Esophagus mucosa (tissue), 1 donor: ENCODE data around the gene GPR146. TPM values are rescaled to one million over a fixed set of nuclear protein-coding genes. Genes with fewer than 3 reads are reported as not detected.
"Not testable (repeated sequence)": the region's sequence is repeated elsewhere in the genome, so short reads cannot be mapped to it uniquely, and the experiment has no call there.

ENCODE experiments used
- ATAC-seq: fragments of 200-7000 bp; cut with Tn5 transposase; one replicate; pipeline ENCODE4 v1.9.1; 2020
- total RNA-seq: library from RNA; stranded (reverse); gene quantifications from one replicate; pipeline ENCODE4 v1.2.4, GENCODE V29; 2023
- donor health status: DM: yes; HTN: yes; CAD: no.

The GPR146 gene, protein sequence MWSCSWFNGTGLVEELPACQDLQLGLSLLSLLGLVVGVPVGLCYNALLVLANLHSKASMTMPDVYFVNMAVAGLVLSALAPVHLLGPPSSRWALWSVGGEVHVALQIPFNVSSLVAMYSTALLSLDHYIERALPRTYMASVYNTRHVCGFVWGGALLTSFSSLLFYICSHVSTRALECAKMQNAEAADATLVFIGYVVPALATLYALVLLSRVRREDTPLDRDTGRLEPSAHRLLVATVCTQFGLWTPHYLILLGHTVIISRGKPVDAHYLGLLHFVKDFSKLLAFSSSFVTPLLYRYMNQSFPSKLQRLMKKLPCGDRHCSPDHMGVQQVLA
- 2.3 TPM for total RNA-seq

DNA sequence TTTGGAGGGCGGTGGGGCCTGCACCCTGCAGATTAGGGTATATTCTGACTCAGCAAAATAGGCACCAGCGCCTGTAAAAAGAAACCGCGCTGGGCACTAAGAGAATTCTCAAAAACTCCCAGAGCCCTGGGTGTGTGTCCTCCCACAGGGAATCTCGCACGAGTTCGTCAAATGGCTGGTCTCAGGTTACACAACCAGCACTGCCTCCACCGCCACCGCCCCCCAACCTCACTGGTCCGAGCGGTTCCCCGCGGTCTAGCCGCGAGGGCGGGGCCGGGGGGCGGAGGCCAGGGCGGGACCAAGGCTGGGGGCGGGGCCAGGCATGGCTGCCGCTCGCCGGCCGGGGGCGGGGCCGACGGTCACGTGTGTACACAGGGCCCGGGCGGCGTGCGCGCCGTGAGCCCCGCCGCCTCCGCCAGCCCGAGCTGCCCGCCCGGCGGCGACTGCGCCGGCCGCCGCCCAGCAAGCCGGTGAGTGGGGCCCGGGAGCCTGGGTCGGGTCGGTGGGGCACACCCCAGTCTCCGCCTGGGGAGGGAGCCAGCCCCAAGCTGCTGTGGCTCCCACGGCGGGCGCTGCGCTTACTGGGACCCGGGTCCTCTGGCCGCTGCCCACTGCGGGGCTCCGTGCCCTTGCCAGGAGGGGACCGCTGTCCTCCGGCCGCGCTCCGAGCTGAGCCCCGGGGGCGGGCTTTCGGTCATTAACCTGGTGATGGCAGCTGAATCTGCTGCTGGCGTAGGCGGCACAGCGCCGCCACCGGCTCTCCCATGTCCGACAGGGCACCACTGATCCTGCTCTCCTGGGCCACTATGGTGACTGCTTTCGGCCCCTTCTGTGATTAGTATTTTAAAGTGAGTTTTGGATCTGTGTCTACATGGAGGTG, at the start of gene GPR146:
GPR146 (plus strand) TSS at position 358 of the 880 bp plus-strand sequence. CDS start 12,970 bp downstream, outside the sequence.
- peak; percentile 98 for ATAC-seq

DNA sequence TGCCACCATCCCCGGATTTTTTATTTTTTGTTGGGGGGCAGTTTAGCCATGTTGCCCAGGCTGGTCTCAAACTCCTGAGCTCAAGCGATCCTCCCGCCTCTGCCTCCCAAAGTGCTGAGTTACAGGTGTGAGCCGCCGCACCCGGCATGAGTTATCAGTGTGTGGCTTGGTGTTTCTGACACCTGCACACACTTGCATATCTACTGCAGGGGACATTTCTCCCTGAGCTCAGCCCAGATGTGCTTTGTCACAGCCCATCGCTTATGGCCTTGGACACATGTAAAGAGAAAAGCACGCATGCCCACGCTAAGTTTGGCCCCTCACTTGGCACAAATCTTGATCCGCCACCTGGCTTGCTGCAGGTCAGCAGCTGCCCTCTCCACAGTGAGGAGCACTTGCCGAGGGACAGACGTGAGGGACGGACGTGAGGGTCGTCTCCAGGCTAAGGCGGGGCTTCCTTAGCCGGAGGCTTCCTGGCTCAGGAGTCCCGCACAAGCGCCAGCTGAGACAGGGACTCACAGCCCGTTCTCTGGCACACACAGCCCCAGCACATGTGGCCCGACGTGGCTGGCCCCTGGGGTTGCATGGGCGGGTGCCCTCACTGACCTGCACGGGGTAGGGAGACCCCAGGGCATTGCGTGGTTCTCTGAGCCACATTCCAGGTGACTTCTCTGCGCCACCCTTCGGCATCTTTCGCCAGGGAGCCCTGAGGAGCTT, 49.6 kb upstream of the GPR146 start:
- ATAC-seq: no peak

DNA sequence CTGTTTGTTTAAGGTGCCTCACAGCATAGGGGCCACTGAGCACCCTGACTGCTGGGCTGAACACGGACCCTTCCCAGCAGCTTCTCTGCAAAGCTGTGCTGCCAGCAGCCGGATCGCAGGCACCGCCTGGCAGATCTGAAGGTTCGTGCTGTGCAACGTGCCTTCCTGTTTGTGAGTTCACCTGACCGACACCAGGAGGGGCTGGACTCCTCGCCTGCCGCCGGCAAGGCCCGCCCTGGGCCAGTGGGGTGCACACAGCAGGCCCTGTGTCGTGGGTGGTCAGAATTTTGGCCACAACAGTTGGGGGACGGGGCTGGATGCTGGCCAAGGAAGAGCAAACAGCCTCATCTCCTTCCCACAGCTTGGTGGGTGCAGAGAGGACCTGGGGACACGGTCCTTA, 48.8 kb upstream of the GPR146 start:
- ATAC-seq: no peak

DNA sequence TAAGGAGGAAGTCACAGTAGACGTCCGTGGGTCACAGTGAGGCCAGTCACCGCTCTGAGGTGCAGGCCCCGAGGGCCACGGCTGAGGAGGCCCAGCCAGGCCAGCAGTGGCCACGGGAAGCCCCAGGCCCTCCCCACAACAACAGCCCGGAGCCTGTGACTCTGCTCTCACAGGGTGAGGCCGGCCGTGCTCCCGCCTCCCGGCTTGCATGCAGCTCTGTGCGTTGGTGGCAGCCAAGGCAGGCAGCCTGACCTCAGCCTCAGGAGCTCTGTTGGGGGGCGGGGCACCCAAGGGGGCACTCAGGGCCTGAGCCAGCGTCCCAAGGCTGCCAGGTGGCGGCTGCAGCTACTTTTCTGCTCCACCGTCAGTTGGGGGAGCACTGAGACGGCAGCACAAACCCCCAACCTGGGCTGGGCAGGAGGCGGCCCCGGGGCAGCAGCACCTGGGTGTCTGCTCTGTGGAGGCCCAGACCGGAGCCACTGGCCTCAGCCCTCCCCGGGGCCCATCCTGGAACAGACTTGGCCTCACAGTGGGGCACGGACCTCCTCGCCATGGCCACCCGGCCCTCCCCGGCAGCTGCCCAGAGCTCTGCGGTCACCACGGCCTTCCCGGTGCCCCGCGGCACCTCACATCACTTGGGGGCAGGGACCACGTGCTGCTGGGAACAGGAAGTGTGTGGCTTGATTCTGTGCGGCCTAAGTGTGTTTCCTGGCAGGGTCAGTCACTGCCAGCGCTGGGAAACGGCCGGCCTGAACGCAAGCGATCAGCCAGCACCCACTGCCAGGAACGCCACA, 48.1 kb upstream of the GPR146 start:
- no peak for ATAC-seq

DNA sequence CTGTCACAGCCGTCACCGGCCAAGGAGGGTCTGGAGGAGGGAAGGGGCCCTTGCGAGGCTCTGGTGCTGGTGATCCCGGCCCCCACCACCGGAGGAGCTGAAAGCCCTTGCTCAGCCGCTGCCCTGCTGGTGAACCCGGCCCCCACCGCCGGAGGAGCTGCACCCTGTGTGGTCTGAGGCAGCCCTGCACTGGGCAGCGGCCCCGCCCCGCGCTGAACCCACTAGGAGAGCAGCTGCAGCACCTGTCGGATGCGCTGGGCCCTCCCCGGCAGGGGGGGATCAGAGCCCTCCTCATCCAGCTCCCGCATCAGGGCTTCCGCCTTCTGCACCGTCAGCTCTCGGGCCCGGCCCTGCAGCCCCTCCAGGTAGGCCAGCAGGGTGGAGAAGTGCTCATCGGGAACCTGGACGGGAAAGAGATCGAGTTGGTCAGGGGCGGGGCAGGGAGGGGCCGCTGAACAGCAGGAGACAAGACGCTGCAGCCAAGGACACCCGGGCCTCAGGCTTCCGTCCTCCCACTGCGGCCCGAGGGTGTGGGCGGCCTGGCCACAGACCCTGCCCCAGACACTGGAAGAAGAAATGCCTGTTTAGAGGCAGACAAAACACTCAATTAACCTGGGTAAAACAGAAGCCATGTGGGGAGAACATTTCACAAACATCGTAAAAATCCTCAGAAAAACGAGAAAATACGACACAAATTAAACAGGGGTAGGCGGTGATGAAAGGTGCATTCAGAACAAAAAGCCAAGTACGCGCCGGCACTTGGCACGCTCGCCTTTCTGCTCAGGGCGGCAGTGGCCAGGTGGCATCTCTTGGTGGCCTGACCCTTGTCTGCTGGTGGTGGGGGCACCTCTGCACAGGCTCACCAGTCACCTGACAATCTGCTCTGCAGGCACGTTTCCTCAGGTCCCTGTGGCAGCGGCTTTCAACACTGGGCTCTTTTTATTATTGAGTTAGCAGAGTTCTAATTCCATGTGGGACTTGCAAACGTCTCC, 46.6 kb upstream of the GPR146 start:
- ATAC-seq: no peak

DNA sequence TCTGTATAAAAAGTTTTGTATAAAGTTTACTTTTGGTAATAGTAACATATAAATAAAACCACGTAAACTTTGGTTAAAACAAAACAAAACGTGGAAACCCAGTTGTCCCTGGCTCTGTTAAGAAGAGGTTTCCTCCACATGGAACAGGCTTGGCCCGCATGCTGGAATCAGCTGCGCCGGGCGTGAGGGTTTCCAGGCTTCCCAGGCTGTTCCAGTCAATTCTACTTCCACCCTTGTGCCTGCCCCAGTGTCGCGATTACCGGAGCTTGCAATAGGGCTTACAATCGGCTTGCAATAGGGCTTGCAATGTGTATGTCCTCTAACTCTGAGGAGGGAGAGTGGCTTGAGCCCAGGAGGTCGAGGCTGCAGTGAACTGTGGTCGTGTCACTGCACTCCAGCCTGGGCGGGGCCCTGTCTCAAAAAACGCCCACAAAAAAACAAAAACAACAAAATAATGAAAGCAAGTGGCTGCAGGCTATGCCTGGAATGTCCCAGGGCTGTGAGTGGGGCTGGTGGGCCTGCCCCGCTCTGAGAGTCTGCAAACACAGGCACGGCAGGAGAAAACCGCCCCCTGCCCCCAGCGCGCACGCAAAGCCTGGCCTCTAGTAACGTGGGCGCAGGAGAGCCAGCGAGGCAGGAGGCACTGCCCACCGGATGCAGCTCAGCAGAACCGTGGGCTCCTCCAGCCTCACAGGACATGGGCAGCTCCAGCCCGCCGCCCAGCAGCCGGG, 45.0 kb upstream of the GPR146 start:
- ATAC-seq: no peak

DNA sequence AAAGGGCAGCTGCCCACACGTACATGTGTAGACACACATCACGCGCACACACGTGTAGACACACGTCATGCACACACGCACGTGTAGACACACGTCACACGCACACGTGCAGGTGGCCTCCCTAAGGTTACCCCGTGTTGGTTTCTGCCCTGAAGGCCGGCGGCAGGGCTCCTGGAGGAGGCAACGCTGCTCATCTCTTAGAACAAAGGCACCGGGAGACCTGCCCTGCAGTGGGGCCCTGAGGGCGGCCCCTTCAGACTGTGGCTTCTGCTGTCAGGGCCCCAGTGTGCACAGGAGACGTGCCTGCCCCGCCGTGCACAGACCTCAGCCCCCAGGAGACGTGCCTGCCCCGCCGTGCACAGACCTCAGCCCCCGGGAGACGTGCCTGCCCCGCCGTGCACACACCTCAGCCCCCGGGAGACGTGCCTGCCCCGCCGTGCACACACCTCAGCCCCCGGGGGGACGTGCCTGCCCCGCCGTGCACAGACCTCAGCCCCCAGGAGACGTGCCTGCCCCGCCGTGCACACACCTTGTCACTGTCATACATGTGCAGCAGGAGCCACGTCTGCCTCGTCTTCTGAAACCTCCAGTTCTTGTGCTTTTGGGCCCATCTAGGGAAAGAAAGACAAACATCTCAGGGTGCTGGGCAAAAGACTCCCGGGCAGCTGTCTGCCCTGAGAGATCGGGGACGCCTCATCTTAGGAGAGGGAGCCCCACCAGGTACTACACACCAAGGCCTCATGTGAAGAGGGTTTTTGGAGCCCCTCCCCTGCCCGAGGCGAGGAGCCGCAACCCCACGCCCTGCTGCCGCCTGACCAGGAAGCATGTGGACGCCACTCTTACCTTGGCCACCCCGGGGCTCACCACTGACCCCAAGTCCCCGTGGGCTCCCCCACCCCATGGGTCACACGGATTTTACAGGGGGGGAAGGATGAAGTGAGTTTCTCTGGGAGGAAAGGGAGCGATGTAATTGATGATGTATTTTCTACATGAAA, 44.1 kb upstream of the GPR146 start:
- no peak for ATAC-seq

DNA sequence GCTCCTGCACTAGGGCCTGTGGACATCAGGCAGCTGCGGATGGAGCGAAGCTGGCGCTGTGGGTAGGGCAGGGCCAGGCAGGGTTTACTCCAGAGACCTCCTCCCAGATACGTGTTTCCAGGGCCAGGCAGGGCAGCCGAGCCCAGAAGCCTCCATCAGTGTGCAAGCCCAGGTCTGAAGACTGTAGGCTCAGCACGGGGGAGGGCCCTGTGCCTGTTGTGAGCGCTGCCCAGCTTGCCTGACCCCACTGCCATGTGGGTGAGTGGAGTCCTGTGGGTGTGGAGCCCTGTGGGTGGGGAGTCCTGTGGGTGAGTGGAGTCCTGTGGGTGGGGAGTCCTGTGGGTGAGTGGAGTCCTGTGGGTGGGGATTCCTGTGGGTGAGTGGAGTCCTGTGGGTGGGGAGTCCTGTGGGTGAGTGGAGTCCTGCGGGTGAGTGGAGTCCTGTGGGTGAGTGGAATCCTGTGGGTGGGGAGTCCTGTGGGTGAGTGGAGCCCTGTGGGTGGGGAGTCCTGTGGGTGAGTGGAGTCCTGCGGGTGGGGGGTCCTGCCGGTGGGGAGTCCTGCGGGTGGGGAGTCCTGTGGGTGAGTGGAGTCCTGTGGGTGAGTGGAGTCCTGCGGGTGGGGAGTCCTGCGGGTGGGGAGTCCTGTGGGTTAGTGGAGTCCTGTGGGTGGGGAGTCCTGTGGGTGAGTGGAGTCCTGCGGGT, 43.1 kb upstream of the GPR146 start:
- ATAC-seq: not testable (repeated sequence)

DNA sequence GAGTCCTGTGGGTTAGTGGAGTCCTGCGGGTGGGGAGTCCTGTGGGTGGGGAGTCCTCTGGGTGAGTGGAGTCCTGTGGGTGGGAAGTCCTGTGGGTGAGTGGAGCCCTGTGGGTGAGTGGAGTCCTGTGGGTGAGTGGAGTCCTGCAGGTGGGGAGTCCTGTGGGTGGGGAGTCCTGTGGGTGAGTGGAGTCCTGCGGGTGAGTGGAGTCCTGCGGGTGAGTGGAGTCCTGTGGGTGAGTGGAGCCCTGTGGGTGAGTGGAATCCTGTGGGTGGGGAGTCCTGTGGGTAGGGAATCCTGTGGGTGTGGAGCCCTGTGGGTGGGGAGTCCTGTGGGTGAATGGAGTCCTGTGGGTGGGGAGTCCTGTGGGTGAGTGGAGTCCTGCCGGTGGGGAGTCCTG, 42.3 kb upstream of the GPR146 start:
- ATAC-seq: not testable (repeated sequence)

DNA sequence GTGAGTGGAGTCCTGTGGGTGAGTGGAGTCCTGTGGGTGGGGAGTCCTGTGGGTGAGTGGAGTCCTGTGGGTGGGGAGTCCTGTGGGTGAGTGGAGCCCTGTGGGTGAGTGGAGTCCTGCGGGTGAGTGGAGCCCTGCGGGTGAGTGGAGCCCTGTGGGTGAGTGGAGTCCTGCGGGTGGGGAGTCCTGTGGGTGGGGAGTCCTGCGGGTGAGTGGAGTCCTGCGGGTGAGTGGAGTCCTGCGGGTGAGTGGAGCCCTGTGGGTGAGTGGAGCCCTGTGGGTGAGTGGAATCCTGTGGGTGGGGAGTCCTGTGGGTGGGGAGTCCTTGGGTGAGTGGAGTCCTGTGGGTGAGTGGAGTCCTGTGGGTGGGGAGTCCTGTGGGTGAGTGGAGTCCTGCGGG, 41.9 kb upstream of the GPR146 start:
- ATAC-seq: not testable (repeated sequence)

DNA sequence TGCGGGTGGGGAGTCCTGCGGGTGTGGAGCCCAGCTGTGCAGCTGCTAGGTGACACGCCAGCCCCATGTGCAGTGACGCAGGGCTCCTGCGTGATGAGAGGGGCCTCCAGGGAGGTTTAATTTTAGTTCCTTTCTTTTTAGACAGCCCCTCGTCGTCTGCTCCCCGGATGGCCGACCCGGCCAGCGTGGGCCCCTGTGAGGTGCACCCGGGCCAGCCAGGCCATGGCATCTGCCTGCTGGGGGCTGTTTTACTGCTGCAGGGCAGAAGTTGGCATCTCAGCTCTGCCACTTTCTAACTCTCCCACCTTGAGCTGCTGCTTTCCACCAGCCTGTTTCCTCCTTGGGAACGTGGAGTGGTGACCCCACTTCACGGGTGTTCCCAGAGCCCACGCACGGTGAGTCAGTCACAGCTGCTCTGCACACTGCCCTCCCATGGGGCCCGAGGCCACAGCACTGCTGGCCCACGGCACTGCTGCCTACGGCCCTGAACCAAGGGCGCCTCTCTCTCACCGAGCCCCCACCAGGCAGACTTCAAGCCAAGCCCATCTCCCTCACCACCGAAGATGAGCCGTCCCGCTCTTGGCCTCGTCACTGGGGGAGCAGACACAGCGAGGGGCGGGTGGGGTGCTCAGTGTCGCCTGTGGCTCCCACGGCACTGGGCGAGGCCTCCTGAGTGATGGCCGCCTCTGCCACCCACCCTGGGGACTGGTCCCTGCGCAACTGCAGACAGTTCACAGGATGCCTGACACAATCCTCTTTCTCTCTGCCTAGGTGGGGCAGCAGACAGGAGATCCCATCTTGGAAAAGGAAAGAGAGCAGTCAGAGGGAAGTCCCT, 40.1 kb upstream of the GPR146 start:
- no peak for ATAC-seq

DNA sequence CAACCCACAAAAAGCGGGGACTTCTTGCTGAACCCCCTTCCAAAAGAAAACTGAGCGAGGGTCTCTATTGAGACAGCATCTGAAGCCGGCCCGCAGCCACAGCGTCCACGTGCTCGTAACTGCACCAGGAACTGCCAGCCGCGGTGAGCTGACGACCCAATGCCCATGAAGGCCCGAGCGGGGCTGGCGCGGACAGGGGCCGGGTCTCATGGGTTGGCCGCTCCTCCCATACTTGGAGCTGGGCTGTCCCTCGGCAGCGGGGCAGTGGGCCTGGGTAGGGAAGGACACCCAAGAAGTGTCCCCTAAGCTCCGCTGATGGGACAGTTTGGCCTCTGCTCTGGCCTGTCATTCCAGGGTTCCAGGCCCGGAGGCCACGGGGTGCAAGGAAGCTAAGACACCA, 39.0 kb upstream of the GPR146 start:
- ATAC-seq: no peak

DNA sequence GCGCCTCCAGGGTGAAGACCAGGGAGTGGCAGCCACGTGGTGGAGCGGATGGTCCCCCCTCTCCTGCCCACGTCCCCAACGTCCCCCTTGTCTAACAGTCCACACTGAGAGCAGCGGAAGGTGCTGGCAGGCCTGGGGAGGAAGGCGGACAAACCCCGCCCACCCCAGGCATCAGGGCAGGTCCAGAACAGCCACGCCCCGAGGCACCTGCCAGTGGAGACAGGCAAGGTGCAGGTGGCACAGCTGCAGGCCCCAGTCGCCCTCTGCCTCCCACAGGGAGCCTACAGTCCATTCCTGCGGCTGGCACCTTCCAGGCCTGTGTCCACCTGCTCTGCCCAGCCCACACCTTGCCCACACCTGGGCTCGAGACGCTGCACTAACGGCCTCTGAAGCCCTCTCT, 36.4 kb upstream of the GPR146 start:
- ATAC-seq: peak; percentile 62

DNA sequence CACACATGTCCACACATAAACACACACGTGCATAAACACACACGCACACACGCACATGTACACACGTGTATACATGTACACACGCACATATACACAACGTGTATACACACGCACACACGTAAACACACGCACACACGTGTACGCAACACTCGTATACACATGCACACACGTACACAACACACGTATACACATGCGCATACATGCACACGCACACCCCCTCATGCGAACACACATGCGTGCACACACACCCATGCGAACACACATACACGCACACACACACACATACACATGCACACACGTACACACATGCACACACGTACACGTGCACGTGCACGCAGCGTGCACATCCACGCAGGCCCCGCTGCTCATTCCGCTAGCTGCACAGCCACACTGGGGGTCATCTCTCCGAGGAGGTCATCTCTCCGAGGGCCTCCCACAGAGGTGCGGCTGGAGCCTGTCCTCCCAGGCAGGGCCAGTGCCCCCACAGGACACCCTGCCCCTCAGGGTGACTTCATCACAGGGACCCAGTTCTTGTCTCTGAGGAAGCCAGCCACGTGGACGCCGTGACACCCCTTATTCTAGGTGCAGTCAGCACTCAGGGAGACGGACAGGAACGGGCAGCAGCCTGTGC, 35.5 kb upstream of the GPR146 start:
- no peak for ATAC-seq

DNA sequence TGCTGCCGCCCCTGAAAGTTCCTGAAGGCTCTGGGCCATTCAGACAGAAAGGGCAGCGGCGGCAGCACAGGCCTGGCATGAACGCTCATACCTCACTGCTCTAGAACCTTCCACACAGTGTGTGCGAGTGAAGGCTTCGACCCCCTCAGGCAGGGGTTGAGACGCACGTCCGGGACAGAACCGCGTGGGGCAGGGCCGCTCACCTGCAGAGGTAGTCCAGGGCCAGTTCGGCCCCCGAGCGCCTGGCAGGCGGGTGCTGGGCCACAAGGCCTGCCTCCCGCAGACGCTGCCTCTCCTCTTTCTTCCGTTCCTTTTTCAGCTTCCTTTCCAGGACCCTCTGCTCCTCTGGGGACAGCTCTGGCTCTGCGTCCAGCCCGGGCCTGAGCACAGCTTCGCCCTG, 34.6 kb upstream of the GPR146 start:
- no peak for ATAC-seq

DNA sequence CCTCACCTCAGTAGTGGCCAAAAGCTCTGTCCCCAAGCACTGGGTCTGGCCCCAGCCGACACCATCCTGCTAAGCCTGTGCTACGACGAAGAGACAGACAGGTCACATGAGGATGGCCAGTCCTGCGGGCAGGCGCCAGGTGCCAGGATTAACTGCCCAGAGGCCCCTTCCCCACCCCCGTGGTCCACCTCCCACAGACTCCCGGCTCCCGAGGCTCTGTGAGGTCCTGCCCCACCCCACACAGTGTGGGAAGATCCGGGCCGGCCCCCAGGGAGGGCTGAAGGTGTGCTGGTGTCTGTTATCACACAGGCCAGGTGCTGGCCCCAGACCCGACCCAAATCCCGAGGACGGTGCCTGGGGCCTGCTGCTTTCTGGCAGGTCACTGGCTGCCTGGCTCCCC, 34.1 kb upstream of the GPR146 start:
- no peak for ATAC-seq
